K562 (cell line): ENCODE data around the gene HAUS7. TPM values are rescaled to one million over a fixed set of nuclear protein-coding genes. Genes with fewer than 3 reads are reported as not detected.

ENCODE experiments used
- polyA plus RNA-seq, 8 experiments: library from polyadenylated mRNA; depleted of rRNA in 4 of 8; stranded (reverse) in 5 of 8; unstranded in 3 of 8; fragments of >200 nt; fragmentation: Nextera tagmentation in 2 of 8; fragmentation: Illumina TruSeq in 1 of 8; extraction: Ambion mirVana in 2 of 8; extraction: Trizol in 1 of 8; gene quantifications; 2 replicates each; pipeline versions ENCODE4 v1.2.1 to v1.2.3, GENCODE V29; 2011 to 2014; ENCODE audit warnings: inconsistent platforms in 1 of 8, missing spikeins in 1 of 8
- small RNA-seq: library from RNA; depleted of rRNA; stranded (forward); fragments of <200 nt; gene quantifications from one replicate; pipeline ENCODE3, GENCODE V24; 2014
- total RNA-seq, 7 experiments: library from RNA; depleted of rRNA in 6 of 7; stranded (reverse); fragments of >200 nt in 6 of 7; fragmentation: Illumina TruSeq in 2 of 7; extraction: Trizol in 2 of 7; gene quantifications; 2 replicates each; pipeline versions ENCODE4 v1.2.1 to v1.2.3, GENCODE V29; 2011 to 2021; ENCODE audit warnings: low replicate concordance in 1 of 7

The HAUS7 gene
- total and polyA plus RNA-seq, 9 of the 15 experiments (the other 6 are each of a cell fraction or from before 2014, with no cell fraction given): 10.0 to 94.9 (median 48.8) TPM

Small RNA genes lying within 50 kb of the gene (small RNA-seq; reads per million reads assigned to genes)
- not detected for gene RN7SL667P

Other genes starting within 250 kb of the HAUS7 start
Only the 7 nearest of the 11 such genes appear.
- 7.8 and 10.0 TPM in 2 replicates for gene ZNF275, start 136.4 kb downstream of the HAUS7 start, total RNA-seq (2014; rRNA removed)
- gene ZNF275, start 136.4 kb downstream of the HAUS7 start, total RNA-seq (2014; rRNA removed; fragmentation: Illumina TruSeq; extraction: Trizol): 8.7 and 9.1 TPM in 2 replicates
- gene ZNF275, start 136.4 kb downstream of the HAUS7 start, total RNA-seq (2015; rRNA removed; fragmentation: Illumina TruSeq; extraction: Trizol): 12.3 and 12.5 TPM in 2 replicates
- 16.9 and 19.1 TPM in 2 replicates for gene ZNF275, start 136.4 kb downstream of the HAUS7 start, total RNA-seq (2021)
- 15.3 and 16.9 TPM in 2 replicates for gene ZNF275, start 136.4 kb downstream of the HAUS7 start, polyA plus RNA-seq (2011; rRNA removed)
- gene ZNF275, start 136.4 kb downstream of the HAUS7 start, polyA plus RNA-seq (2014; fragmentation: Illumina TruSeq; extraction: Trizol): 15.0 and 17.4 TPM in 2 replicates
- 1 to 10 TPM; 2.1 to 3.1 TPM for gene ZNF275, start 136.4 kb downstream of the HAUS7 start, polyA plus RNA-seq (2014; fragmentation: Nextera tagmentation; extraction: Ambion mirVana)
- gene ZNF275, start 136.4 kb downstream of the HAUS7 start, polyA plus RNA-seq (2014; rRNA removed): 12.0 and 13.6 TPM in 2 replicates
- gene PNMA6E, start 69.2 kb downstream of the HAUS7 start, total RNA-seq (2014; rRNA removed): not detected in 2 replicates
- gene PNMA6E, start 69.2 kb downstream of the HAUS7 start, total RNA-seq (2014; rRNA removed; fragmentation: Illumina TruSeq; extraction: Trizol): not detected in 2 replicates
- not detected in 2 replicates for gene PNMA6E, start 69.2 kb downstream of the HAUS7 start, total RNA-seq (2015; rRNA removed; fragmentation: Illumina TruSeq; extraction: Trizol)
- gene PNMA6E, start 69.2 kb downstream of the HAUS7 start, total RNA-seq (2021): not detected in 2 replicates
- gene PNMA6E, start 69.2 kb downstream of the HAUS7 start, polyA plus RNA-seq (2011; rRNA removed): not detected in 2 replicates
- not detected in 2 replicates for gene PNMA6E, start 69.2 kb downstream of the HAUS7 start, polyA plus RNA-seq (2014; fragmentation: Illumina TruSeq; extraction: Trizol)
- gene PNMA6E, start 69.2 kb downstream of the HAUS7 start, polyA plus RNA-seq (2014; fragmentation: Nextera tagmentation; extraction: Ambion mirVana): not detected
- gene PNMA6E, start 69.2 kb downstream of the HAUS7 start, polyA plus RNA-seq (2014; rRNA removed): 0.03 TPM in 1 of 2 replicates, not detected in the other
- 2.0 and 2.9 TPM in 2 replicates for gene ZFP92, start 59.1 kb downstream of the HAUS7 start, total RNA-seq (2014; rRNA removed)
- gene ZFP92, start 59.1 kb downstream of the HAUS7 start, total RNA-seq (2014; rRNA removed; fragmentation: Illumina TruSeq; extraction: Trizol): 1.5 and 1.8 TPM in 2 replicates
- gene ZFP92, start 59.1 kb downstream of the HAUS7 start, total RNA-seq (2015; rRNA removed; fragmentation: Illumina TruSeq; extraction: Trizol): 2.6 and 2.7 TPM in 2 replicates
- 3.3 and 3.5 TPM in 2 replicates for gene ZFP92, start 59.1 kb downstream of the HAUS7 start, total RNA-seq (2021)
- 0.98 and 1.2 TPM in 2 replicates for gene ZFP92, start 59.1 kb downstream of the HAUS7 start, polyA plus RNA-seq (2011; rRNA removed)
- 2.1 and 2.4 TPM in 2 replicates for gene ZFP92, start 59.1 kb downstream of the HAUS7 start, polyA plus RNA-seq (2014; fragmentation: Illumina TruSeq; extraction: Trizol)
- under 1 TPM; 0.32 to 0.34 TPM for gene ZFP92, start 59.1 kb downstream of the HAUS7 start, polyA plus RNA-seq (2014; fragmentation: Nextera tagmentation; extraction: Ambion mirVana)
- 1.3 and 1.9 TPM in 2 replicates for gene ZFP92, start 59.1 kb downstream of the HAUS7 start, polyA plus RNA-seq (2014; rRNA removed)
- gene TREX2, start 24.5 kb downstream of the HAUS7 start, total RNA-seq (2014; rRNA removed): 1.5 and 3.0 TPM in 2 replicates
- gene TREX2, start 24.5 kb downstream of the HAUS7 start, total RNA-seq (2014; rRNA removed; fragmentation: Illumina TruSeq; extraction: Trizol): 0.11 and 0.13 TPM in 2 replicates
- gene TREX2, start 24.5 kb downstream of the HAUS7 start, total RNA-seq (2015; rRNA removed; fragmentation: Illumina TruSeq; extraction: Trizol): 0.33 and 0.49 TPM in 2 replicates
- gene TREX2, start 24.5 kb downstream of the HAUS7 start, total RNA-seq (2021): 0.51 and 0.82 TPM in 2 replicates
- gene TREX2, start 24.5 kb downstream of the HAUS7 start, polyA plus RNA-seq (2011; rRNA removed): 0.07 and 0.22 TPM in 2 replicates
- 0.10 and 0.21 TPM in 2 replicates for gene TREX2, start 24.5 kb downstream of the HAUS7 start, polyA plus RNA-seq (2014; fragmentation: Illumina TruSeq; extraction: Trizol)
- not detected for gene TREX2, start 24.5 kb downstream of the HAUS7 start, polyA plus RNA-seq (2014; fragmentation: Nextera tagmentation; extraction: Ambion mirVana)
- 0.70 and 0.82 TPM in 2 replicates for gene TREX2, start 24.5 kb downstream of the HAUS7 start, polyA plus RNA-seq (2014; rRNA removed)
- gene BGN, start 24.4 kb upstream of the HAUS7 start, total RNA-seq (2014; rRNA removed): not detected in 2 replicates
- not detected in 2 replicates for gene BGN, start 24.4 kb upstream of the HAUS7 start, total RNA-seq (2014; rRNA removed; fragmentation: Illumina TruSeq; extraction: Trizol)
- gene BGN, start 24.4 kb upstream of the HAUS7 start, total RNA-seq (2015; rRNA removed; fragmentation: Illumina TruSeq; extraction: Trizol): not detected in 2 replicates
- 0.11 TPM in 2 replicates for gene BGN, start 24.4 kb upstream of the HAUS7 start, total RNA-seq (2021)
- not detected in 2 replicates for gene BGN, start 24.4 kb upstream of the HAUS7 start, polyA plus RNA-seq (2011; rRNA removed)
- not detected in 2 replicates for gene BGN, start 24.4 kb upstream of the HAUS7 start, polyA plus RNA-seq (2014; fragmentation: Illumina TruSeq; extraction: Trizol)
- gene BGN, start 24.4 kb upstream of the HAUS7 start, polyA plus RNA-seq (2014; fragmentation: Nextera tagmentation; extraction: Ambion mirVana): not detected
- not detected in 2 replicates for gene BGN, start 24.4 kb upstream of the HAUS7 start, polyA plus RNA-seq (2014; rRNA removed)
- not detected in 2 replicates for gene ATP2B3, start 47.1 kb upstream of the HAUS7 start, total RNA-seq (2014; rRNA removed)
- gene ATP2B3, start 47.1 kb upstream of the HAUS7 start, total RNA-seq (2014; rRNA removed; fragmentation: Illumina TruSeq; extraction: Trizol): not detected in 2 replicates
- not detected in 2 replicates for gene ATP2B3, start 47.1 kb upstream of the HAUS7 start, total RNA-seq (2015; rRNA removed; fragmentation: Illumina TruSeq; extraction: Trizol)
- gene ATP2B3, start 47.1 kb upstream of the HAUS7 start, total RNA-seq (2021): not detected in 2 replicates
- 0.04 TPM in 1 of 2 replicates, not detected in the other for gene ATP2B3, start 47.1 kb upstream of the HAUS7 start, polyA plus RNA-seq (2011; rRNA removed)
- not detected in 2 replicates for gene ATP2B3, start 47.1 kb upstream of the HAUS7 start, polyA plus RNA-seq (2014; fragmentation: Illumina TruSeq; extraction: Trizol)
- gene ATP2B3, start 47.1 kb upstream of the HAUS7 start, polyA plus RNA-seq (2014; fragmentation: Nextera tagmentation; extraction: Ambion mirVana): under 1 TPM in 1 of 2 experiments, not detected in 1; 0.04 TPM
- gene ATP2B3, start 47.1 kb upstream of the HAUS7 start, polyA plus RNA-seq (2014; rRNA removed): 0.04 TPM in 1 of 2 replicates, not detected in the other
- gene CCNQ, start 128.6 kb upstream of the HAUS7 start, total RNA-seq (2014; rRNA removed): 53.8 and 59.5 TPM in 2 replicates
- gene CCNQ, start 128.6 kb upstream of the HAUS7 start, total RNA-seq (2014; rRNA removed; fragmentation: Illumina TruSeq; extraction: Trizol): 11.6 and 12.8 TPM in 2 replicates
- 27.0 and 30.0 TPM in 2 replicates for gene CCNQ, start 128.6 kb upstream of the HAUS7 start, total RNA-seq (2015; rRNA removed; fragmentation: Illumina TruSeq; extraction: Trizol)
- 25.3 and 28.5 TPM in 2 replicates for gene CCNQ, start 128.6 kb upstream of the HAUS7 start, total RNA-seq (2021)
- 25.3 and 32.9 TPM in 2 replicates for gene CCNQ, start 128.6 kb upstream of the HAUS7 start, polyA plus RNA-seq (2011; rRNA removed)
- 18.0 and 18.2 TPM in 2 replicates for gene CCNQ, start 128.6 kb upstream of the HAUS7 start, polyA plus RNA-seq (2014; fragmentation: Illumina TruSeq; extraction: Trizol)
- 1 to 10 TPM in 1 of 2 experiments, under 1 TPM in 1; 0.92 to 1.6 TPM for gene CCNQ, start 128.6 kb upstream of the HAUS7 start, polyA plus RNA-seq (2014; fragmentation: Nextera tagmentation; extraction: Ambion mirVana)
- gene CCNQ, start 128.6 kb upstream of the HAUS7 start, polyA plus RNA-seq (2014; rRNA removed): 35.9 and 47.3 TPM in 2 replicates